Measurements from ENCODE around the gene ZNF441. TPM values are rescaled to one million over a fixed set of nuclear protein-coding genes. Genes with fewer than 3 reads are reported as not detected.

The ZNF441 gene
- total RNA-seq, 1 donor, result 10.9 TPM

GRCh38 chr19:11780431-11781020 lies 13.7 kb downstream of the ZNF441 start:
- H3K4me3 ChIP-seq (ENCODE audit: low read depth, low read length), result no peak overlapping the region
- TF ChIP-seq, protein P1, sequence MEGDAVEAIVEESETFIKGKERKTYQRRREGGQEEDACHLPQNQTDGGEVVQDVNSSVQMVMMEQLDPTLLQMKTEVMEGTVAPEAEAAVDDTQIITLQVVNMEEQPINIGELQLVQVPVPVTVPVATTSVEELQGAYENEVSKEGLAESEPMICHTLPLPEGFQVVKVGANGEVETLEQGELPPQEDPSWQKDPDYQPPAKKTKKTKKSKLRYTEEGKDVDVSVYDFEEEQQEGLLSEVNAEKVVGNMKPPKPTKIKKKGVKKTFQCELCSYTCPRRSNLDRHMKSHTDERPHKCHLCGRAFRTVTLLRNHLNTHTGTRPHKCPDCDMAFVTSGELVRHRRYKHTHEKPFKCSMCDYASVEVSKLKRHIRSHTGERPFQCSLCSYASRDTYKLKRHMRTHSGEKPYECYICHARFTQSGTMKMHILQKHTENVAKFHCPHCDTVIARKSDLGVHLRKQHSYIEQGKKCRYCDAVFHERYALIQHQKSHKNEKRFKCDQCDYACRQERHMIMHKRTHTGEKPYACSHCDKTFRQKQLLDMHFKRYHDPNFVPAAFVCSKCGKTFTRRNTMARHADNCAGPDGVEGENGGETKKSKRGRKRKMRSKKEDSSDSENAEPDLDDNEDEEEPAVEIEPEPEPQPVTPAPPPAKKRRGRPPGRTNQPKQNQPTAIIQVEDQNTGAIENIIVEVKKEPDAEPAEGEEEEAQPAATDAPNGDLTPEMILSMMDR (IDR thresholded peaks at IDR 0.05; ENCODE audit: insufficient read depth, low read length), result no peak
- no peak for DNase-seq (ENCODE audit: low read depth)

DNA sequence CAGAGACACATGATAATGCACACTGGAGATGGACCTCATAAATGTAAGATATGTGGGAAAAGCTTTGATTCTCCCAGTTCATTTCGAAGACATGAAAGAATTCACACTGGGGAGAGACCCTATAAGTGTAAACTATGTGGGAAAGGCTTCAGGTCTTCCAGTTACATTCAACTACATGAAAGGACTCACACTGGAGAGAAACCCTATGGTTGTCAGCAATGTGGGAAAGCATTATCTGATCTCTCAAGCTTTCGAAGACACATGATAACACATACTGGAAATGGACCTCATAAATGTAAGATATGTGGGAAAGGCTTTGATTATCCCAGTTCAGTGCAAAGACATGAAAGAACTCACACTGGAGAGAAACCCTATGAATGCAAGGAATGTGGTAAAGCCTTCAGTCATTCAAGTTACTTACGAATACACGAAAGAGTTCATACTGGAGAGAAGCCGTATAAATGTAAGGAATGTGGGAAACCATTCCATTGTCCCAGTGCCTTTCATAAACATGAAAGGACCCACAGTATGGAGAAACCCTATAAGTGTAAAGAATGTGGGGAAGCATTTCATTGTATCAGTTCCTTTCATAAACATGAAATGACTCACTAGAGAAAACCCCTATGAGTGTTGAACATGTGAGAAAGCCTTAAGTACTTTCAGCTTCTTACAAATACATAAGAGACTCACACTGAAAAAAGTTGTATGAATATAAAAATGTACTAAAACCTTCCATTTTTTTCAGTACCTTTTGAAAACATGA lies 14.7 kb downstream of the ZNF441 start:
- TF ChIP-seq, protein P1 (IDR thresholded peaks at IDR 0.05; ENCODE audit: insufficient read depth, low read length), result no peak
- H3K4me3 ChIP-seq (ENCODE audit: low read depth, low read length), result no peak overlapping the region
- no peak for DNase-seq (ENCODE audit: low read depth)

DNA sequence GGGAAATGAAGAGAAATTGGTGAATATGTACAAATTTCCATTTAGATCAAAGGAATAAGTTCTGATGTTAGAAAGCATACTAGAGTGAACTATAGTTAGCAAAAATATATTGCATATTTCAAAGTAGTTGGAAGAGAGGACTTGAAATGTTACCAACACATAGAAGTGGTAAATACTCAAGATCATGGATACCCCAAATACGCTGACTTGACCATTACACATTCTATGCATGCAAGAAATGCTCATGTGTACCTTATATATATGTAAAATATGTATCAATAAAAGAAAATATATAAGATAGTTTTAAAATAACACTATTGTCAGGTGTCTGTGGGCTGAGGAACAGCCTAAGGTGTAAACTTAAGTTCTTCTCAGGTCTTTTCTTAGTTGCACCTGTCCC lies 17.0 kb downstream of the ZNF441 start:
- TF ChIP-seq, protein P1 (IDR thresholded peaks at IDR 0.05; ENCODE audit: insufficient read depth, low read length), result no peak
- no peak for DNase-seq (ENCODE audit: low read depth)
- no peak overlapping the region for H3K4me3 ChIP-seq (ENCODE audit: low read depth, low read length)

DNA sequence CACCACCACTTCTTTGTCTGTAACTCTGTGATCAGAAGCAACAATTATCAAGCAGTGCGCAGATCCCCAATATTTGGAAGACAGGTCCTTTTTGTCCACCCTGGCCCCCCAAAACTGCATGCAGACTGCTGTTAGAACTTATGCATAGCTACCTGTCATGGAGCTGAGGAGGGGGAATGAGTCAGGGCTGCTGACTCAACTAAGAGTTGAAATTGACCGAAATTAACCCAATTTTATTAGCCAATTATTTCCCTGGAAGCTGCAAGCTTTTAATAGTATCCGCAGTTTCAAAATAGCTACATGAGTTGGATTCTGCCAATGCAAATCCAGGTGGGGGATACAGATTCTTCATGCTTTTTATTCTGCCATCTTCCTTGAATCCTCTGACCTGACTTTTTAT lies 17.6 kb downstream of the ZNF441 start:
- DNase-seq (ENCODE audit: low read depth), result no peak
- H3K4me3 ChIP-seq (ENCODE audit: low read depth, low read length), result no peak overlapping the region
- TF ChIP-seq, protein P1 (IDR thresholded peaks at IDR 0.05; ENCODE audit: insufficient read depth, low read length), result no peak

- no peak overlapping the region for H3K4me3 ChIP-seq (ENCODE audit: low read depth, low read length)
- DNase-seq (ENCODE audit: low read depth), result no peak
- TF ChIP-seq, protein P1 (IDR thresholded peaks at IDR 0.05; ENCODE audit: insufficient read depth, low read length), result no peak
These were observed 20.7 kb downstream of the ZNF441 start for GRCh38 chr19:11787536-11787935.

GRCh38 chr19:11792942-11793341 lies 26.1 kb downstream of the ZNF441 start:
- H3K4me3 ChIP-seq (ENCODE audit: low read depth, low read length), result no peak overlapping the region
- DNase-seq (ENCODE audit: low read depth), result no peak
- TF ChIP-seq, protein P1 (IDR thresholded peaks at IDR 0.05; ENCODE audit: insufficient read depth, low read length), result no peak

All from fibroblast of the aortic adventitia (primary cell).